Measurements from ENCODE around the gene GNGT1. TPM values are rescaled to one million over a fixed set of nuclear protein-coding genes. Genes with fewer than 3 reads are reported as not detected.

Gene GNGT1
- total and polyA plus RNA-seq, 2 of the 8 experiments (the other 6 are each of a cell fraction or from before 2014, with no cell fraction given): 0.26 TPM; not detected in 1

DNA sequence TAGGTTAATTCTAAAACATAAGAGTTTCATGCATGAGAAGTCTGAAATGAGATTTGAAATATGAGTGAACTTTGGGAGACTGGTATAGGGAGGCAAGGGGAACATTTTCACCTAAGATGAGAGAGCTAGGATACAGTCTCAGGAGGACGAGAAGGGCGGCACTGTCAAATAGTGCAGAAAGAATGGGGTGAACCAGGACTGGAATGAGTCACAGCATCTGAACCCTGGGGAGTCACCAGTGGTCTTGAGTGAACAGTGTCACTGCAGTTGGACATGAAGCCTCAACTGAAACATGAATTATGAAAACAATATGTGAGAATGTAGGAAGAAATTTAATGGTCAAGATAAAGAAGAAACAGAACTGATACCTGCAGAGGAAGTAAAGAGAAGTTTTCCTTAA lies 48.9 kb downstream of the GNGT1 start (continued):
- TF ChIP-seq, protein P1, sequence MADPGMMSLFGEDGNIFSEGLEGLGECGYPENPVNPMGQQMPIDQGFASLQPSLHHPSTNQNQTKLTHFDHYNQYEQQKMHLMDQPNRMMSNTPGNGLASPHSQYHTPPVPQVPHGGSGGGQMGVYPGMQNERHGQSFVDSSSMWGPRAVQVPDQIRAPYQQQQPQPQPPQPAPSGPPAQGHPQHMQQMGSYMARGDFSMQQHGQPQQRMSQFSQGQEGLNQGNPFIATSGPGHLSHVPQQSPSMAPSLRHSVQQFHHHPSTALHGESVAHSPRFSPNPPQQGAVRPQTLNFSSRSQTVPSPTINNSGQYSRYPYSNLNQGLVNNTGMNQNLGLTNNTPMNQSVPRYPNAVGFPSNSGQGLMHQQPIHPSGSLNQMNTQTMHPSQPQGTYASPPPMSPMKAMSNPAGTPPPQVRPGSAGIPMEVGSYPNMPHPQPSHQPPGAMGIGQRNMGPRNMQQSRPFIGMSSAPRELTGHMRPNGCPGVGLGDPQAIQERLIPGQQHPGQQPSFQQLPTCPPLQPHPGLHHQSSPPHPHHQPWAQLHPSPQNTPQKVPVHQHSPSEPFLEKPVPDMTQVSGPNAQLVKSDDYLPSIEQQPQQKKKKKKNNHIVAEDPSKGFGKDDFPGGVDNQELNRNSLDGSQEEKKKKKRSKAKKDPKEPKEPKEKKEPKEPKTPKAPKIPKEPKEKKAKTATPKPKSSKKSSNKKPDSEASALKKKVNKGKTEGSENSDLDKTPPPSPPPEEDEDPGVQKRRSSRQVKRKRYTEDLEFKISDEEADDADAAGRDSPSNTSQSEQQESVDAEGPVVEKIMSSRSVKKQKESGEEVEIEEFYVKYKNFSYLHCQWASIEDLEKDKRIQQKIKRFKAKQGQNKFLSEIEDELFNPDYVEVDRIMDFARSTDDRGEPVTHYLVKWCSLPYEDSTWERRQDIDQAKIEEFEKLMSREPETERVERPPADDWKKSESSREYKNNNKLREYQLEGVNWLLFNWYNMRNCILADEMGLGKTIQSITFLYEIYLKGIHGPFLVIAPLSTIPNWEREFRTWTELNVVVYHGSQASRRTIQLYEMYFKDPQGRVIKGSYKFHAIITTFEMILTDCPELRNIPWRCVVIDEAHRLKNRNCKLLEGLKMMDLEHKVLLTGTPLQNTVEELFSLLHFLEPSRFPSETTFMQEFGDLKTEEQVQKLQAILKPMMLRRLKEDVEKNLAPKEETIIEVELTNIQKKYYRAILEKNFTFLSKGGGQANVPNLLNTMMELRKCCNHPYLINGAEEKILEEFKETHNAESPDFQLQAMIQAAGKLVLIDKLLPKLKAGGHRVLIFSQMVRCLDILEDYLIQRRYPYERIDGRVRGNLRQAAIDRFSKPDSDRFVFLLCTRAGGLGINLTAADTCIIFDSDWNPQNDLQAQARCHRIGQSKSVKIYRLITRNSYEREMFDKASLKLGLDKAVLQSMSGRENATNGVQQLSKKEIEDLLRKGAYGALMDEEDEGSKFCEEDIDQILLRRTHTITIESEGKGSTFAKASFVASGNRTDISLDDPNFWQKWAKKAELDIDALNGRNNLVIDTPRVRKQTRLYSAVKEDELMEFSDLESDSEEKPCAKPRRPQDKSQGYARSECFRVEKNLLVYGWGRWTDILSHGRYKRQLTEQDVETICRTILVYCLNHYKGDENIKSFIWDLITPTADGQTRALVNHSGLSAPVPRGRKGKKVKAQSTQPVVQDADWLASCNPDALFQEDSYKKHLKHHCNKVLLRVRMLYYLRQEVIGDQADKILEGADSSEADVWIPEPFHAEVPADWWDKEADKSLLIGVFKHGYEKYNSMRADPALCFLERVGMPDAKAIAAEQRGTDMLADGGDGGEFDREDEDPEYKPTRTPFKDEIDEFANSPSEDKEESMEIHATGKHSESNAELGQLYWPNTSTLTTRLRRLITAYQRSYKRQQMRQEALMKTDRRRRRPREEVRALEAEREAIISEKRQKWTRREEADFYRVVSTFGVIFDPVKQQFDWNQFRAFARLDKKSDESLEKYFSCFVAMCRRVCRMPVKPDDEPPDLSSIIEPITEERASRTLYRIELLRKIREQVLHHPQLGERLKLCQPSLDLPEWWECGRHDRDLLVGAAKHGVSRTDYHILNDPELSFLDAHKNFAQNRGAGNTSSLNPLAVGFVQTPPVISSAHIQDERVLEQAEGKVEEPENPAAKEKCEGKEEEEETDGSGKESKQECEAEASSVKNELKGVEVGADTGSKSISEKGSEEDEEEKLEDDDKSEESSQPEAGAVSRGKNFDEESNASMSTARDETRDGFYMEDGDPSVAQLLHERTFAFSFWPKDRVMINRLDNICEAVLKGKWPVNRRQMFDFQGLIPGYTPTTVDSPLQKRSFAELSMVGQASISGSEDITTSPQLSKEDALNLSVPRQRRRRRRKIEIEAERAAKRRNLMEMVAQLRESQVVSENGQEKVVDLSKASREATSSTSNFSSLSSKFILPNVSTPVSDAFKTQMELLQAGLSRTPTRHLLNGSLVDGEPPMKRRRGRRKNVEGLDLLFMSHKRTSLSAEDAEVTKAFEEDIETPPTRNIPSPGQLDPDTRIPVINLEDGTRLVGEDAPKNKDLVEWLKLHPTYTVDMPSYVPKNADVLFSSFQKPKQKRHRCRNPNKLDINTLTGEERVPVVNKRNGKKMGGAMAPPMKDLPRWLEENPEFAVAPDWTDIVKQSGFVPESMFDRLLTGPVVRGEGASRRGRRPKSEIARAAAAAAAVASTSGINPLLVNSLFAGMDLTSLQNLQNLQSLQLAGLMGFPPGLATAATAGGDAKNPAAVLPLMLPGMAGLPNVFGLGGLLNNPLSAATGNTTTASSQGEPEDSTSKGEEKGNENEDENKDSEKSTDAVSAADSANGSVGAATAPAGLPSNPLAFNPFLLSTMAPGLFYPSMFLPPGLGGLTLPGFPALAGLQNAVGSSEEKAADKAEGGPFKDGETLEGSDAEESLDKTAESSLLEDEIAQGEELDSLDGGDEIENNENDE (IDR thresholded peaks at IDR 0.05; ENCODE audit: insufficient replicate concordance, low read length): no peak
- TF ChIP-seq RFX5 (IDR thresholded peaks at IDR 0.05; ENCODE audit: borderline replicate concordance, low read depth, low read length): no peak
- TF ChIP-seq SP1 (IDR thresholded peaks at IDR 0.05; ENCODE audit: low read depth, low read length): no peak
- TF ChIP-seq RXRA (IDR thresholded peaks at IDR 0.05; ENCODE audit: insufficient read depth, low read depth, low read length): no peak
- no peak for TF ChIP-seq KDM5A (IDR thresholded peaks at IDR 0.05; ENCODE audit: low read length)
- no peak for TF ChIP-seq CHD1 (IDR thresholded peaks at IDR 0.05; ENCODE audit: low read depth, low read length)
- TF ChIP-seq, protein P2, sequence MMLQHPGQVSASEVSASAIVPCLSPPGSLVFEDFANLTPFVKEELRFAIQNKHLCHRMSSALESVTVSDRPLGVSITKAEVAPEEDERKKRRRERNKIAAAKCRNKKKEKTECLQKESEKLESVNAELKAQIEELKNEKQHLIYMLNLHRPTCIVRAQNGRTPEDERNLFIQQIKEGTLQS (IDR thresholded peaks at IDR 0.05; ENCODE audit: insufficient read depth, low read depth, low read length): no peak
- no peak for TF ChIP-seq GABPA (IDR thresholded peaks at IDR 0.05; ENCODE audit: borderline replicate concordance, insufficient read depth, low read length)
- no peak for TF ChIP-seq ATF2 (IDR thresholded peaks at IDR 0.05; ENCODE audit: low read length)
